Immature natural killer cell (primary cell): ENCODE results near the gene SLC44A4. TPM values are rescaled to one million over a fixed set of nuclear protein-coding genes. Genes with fewer than 3 reads are reported as not detected.
"Not testable (repeated sequence)": the region's sequence is repeated elsewhere in the genome, so short reads cannot be mapped to it uniquely, and the experiment has no call there.

Experiments used
- DNase-seq, 3 donors: peaks; one replicate each; pipeline ENCODE4 v3.0.0; 2022; ENCODE audit warnings: mixed read lengths in 1 of 3
- H3K27ac Mint-ChIP-seq, 6 donors: one replicate each; pipeline ENCODE4 v1.8.0; 2020; ENCODE audit warnings: mixed read lengths in 6 of 6, mild to moderate bottlenecking in 5 of 6, inconsistent platforms in 4 of 6, moderate library complexity in 3 of 6
- H3K27me3 Mint-ChIP-seq, 3 donors: one replicate each; pipeline ENCODE4 v1.8.0; 2020 to 2021; ENCODE audit warnings: low read depth in 3 of 3, mild to moderate bottlenecking in 3 of 3, mixed read lengths in 3 of 3, moderate library complexity in 3 of 3, inconsistent platforms in 1 of 3
- H3K36me3 Mint-ChIP-seq, 3 donors: one replicate each; pipeline ENCODE4 v1.8.0; 2020; ENCODE audit warnings: mixed read lengths in 3 of 3, inconsistent platforms in 2 of 3, mild to moderate bottlenecking in 2 of 3
- H3K4me1 Mint-ChIP-seq, 2 donors: one replicate each; pipeline ENCODE4 v1.8.0; 2020; ENCODE audit warnings: inconsistent platforms in 2 of 2, mild to moderate bottlenecking in 2 of 2, mixed read lengths in 2 of 2, moderate library complexity in 1 of 2
- H3K4me3 Mint-ChIP-seq, 5 donors: one replicate each; pipeline ENCODE4 v1.8.0; 2020; ENCODE audit warnings: mild to moderate bottlenecking in 5 of 5, mixed read lengths in 5 of 5, inconsistent platforms in 3 of 5, moderate library complexity in 3 of 5
- H3K9me3 Mint-ChIP-seq, 6 donors: one replicate each; pipeline ENCODE4 v1.8.0; 2020; ENCODE audit warnings: mild to moderate bottlenecking in 6 of 6, mixed read lengths in 6 of 6, inconsistent platforms in 4 of 6, moderate library complexity in 3 of 6
- polyA plus RNA-seq, 3 donors: library from polyadenylated mRNA; unstranded; fragments of 300-500 nt; fragmentation: Illumina TruSeq; gene quantifications; one replicate each; pipeline ENCODE4 v1.2.3, GENCODE V29; 2021

SLC44A4 gene
- polyA plus RNA-seq, 3 donors from 2014 or later: not detected

DNA sequence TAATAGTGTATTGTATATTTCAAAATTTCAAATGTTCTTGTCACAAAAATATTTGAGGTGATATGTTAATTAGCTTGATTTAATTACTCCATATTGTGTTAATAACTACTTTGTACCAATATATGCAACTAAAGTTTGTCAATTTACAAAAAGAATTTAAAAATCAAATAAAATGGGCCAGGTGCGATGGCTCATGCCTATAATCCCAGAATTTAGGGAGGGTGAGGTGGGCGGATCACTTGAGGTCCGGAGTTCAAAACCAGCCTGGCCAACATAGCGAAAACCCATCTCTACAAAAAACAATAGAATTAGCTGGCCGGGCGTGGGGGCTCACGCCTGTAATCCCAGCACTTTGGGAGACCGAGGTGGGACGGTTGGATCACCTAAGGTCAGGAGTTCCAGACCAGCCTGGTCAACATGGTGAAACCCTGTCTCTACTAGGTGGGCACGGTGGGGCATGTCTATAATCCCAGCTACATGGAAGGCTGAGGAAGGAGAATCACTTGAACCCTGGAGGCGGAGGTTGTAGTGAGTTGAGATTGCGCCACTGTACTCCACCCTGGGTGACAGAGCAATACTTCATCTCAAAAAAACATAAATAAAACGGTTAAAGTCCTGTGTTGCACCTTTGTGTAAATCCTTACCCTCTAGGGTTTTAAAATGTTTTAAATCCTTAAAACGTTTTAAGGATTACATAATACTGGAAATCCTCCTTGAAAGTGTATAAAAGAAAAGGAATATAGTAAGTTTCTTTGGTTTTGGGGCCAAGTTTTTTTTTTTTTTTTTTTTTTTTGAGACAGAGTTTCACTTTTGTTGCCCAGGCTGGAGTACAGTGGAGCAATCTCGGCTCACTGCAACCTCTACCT is 47.2 kb downstream of the SLC44A4 start:
- H3K36me3 Mint-ChIP-seq: peaks cover 0 to under 1% (median under 1%) of the 10 kb centered on the region in 3 donors
- peaks cover 51 to 56% of the 10 kb centered on the region in 2 donors for H3K4me1 Mint-ChIP-seq
- peaks cover 10 to 11% (median 10%) of the 10 kb centered on the region in 3 donors for H3K27me3 Mint-ChIP-seq
- no peak for DNase-seq
- H3K4me3 Mint-ChIP-seq: peak overlapping the region in 4 of 5 donors; percentile 86 to 95 (median 90)
- H3K27ac Mint-ChIP-seq: peak overlapping the region in 1 of 6 donors; percentile 76
- no peaks in the 10 kb centered on the region for H3K9me3 Mint-ChIP-seq

DNA sequence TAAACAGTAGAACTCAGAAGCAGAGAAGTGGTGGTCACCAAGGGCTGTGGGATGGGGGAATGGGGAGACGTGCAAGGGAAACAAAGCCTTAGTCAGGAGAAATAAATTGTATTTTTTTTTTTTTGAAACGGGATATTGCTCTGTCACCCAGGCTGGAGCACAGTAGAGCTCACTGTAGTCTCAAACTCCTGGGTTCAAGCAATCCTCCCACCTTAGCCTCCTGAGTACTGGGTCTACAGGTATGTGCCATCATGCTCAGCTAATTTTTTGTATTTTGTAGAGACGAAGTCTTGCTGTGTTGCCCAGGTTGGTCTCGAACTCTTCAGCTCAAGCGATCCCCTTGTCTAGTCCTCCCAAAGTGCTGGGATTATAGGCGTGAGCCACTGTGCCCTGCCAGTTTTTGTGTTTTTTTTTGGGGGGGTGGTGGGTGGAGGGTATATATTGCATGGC is 47.9 kb downstream of the SLC44A4 start:
- H3K9me3 Mint-ChIP-seq: no peaks in the 10 kb centered on the region
- peak overlapping the region; percentile 76 to 93 (median 87) for H3K27ac Mint-ChIP-seq
- DNase-seq: no peak
- H3K36me3 Mint-ChIP-seq: no peaks in the 10 kb centered on the region
- peak overlapping the region; percentile 86 to 95 (median 87) for H3K4me3 Mint-ChIP-seq
- peaks cover 5 to 11% (median 10%) of the 10 kb centered on the region in 3 donors for H3K27me3 Mint-ChIP-seq
- H3K4me1 Mint-ChIP-seq: peaks cover 50 to 52% of the 10 kb centered on the region in 2 donors

DNA sequence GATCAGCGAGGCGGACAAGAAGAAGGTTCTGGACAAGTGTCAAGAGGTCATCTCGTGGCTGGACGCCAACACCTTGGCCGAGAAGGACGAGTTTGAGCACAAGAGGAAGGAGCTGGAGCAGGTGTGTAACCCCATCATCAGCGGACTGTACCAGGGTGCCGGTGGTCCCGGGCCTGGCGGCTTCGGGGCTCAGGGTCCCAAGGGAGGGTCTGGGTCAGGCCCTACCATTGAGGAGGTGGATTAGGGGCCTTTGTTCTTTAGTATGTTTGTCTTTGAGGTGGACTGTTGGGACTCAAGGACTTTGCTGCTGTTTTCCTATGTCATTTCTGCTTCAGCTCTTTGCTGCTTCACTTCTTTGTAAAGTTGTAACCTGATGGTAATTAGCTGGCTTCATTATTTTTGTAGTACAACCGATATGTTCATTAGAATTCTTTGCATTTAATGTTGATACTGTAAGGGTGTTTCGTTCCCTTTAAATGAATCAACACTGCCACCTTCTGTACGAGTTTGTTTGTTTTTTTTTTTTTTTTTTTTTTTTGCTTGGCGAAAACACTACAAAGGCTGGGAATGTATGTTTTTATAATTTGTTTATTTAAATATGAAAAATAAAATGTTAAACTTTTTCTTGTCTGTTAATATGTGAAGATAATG is 49.0 kb downstream of the SLC44A4 start:
- Mint-ChIP-seq H3K27ac (peak overlapping the region; percentile 76 to 93 (median 92)), H3K4me1 (peaks cover 48% of the 10 kb centered on the region in 2 donors), H3K27me3 (peaks cover 4 to 7% (median 5%) of the 10 kb centered on the region in 3 donors), H3K4me3 (peak overlapping the region; percentile 86 to 95 (median 87)), H3K9me3 (no peaks in the 10 kb centered on the region), H3K36me3 (no peaks in the 10 kb centered on the region)
- DNase-seq: peak; percentile 53 to 56 (median 55)

DNA sequence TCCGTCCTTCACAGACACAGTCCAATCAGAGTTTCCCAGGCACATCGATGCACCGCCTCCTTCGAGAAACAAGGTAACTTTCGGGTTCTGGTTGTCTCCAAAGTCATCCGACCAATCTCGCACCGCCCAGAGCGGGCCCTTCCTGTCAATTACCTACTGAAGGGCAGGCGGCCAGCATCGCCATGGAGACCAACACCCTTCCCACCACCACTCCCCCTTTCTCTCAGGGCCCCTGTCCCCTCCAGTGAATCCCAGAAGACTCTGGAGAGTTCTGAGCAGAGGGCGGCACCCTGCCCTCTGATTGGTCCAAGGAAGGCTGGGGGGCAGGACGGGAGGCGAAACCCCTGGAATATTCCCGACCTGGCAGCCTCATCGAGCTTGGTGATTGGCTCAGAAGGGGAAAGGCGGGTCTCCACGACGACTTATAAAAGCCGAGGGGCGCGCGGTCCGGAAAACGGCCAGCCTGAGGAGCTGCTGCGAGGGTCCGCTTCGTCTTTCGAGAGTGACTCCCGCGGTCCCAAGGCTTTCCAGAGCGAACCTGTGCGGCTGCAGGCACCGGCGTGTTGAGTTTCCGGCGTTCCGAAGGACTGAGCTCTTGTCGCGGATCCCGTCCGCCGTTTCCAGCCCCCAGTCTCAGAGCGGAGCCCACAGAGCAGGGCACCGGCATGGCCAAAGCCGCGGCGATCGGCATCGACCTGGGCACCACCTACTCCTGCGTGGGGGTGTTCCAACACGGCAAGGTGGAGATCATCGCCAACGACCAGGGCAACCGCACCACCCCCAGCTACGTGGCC is 51.3 kb downstream of the SLC44A4 start, which contains the start of gene HSPA1B:
TSS of gene HSPA1B (plus strand) at position 453 of the 794 bp plus-strand sequence. CDS start at position 666, 213 bp downstream.
- Mint-ChIP-seq H3K36me3 (no peaks in the 10 kb centered on the region), H3K27ac (peak within 1 kb of the TSS; percentile 91 to 99 (median 96)), H3K4me3 (peak within 1 kb of the TSS; percentile 92 to 94 (median 93)), H3K4me1 (peaks cover 43 to 48% of the 10 kb centered on the region in 2 donors), H3K27me3 (peaks cover 2 to 5% (median 5%) of the 10 kb centered on the region in 3 donors), H3K9me3 (no peaks in the 10 kb centered on the region)
- DNase-seq: peak; percentile 82 to 84 (median 83)

DNA sequence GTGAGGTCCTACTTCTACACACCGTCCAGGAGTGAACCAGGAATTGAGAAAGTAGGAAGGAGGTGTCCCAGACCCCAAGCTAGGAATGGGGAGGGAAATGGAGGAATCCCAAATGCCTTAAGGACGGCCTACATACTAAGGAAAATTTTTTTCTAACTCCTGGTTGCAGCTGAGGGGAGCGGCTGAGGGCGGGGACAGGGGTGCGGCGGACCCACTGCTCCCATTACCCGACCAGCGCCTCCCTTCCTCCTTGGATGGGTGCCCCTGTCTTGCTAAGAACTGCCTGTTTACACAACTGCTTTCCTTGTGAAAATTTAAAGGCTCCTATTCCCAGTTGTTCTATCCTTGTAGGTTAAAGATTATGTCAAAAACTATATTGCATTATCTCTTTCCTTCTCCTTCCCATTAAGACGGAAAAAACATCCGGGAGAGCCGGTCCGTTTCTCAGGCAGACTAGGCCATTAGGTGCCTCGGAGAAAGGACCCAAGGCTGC is 52.0 kb downstream of the SLC44A4 start:
- peaks cover 2 to 5% (median 5%) of the 10 kb centered on the region in 3 donors for H3K27me3 Mint-ChIP-seq
- no peak for DNase-seq
- no peaks in the 10 kb centered on the region for H3K36me3 Mint-ChIP-seq
- peak overlapping the region; percentile 91 to 99 (median 96) for H3K27ac Mint-ChIP-seq
- H3K9me3 Mint-ChIP-seq: no peaks in the 10 kb centered on the region
- H3K4me3 Mint-ChIP-seq: peak overlapping the region; percentile 92 to 94 (median 93)
- peaks cover 49 to 54% of the 10 kb centered on the region in 2 donors for H3K4me1 Mint-ChIP-seq

DNA sequence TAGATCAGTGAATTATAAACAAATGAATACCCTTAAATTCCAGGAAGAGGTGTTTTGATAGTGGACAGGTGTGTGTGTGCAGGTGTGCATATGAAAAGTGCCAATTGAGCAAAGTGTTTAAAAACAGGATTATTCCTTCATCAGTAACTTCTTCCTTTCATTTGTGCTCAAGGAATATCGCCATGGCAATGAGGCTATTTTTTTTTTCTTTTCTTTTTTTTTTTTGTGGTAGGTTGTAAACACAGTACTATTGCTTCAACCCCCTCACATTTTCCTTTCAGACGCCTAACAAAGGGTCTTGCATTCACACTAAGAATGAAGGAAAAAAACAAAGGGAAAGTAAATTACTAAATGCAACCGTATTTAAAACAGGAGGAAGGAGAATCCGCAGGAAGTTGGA is 53.2 kb downstream of the SLC44A4 start:
- Mint-ChIP-seq H3K9me3 (no peaks in the 10 kb centered on the region), H3K4me1 (peaks cover 51 to 58% of the 10 kb centered on the region in 2 donors), H3K36me3 (no peaks in the 10 kb centered on the region), H3K27ac (peak overlapping the region in 5 of 6 donors; percentile 50 to 97 (median 73)), H3K27me3 (peaks cover 0 to 5% (median 3%) of the 10 kb centered on the region in 3 donors), H3K4me3 (peak overlapping the region in 4 of 5 donors; percentile 46 to 94 (median 94))
- DNase-seq: no peak

DNA sequence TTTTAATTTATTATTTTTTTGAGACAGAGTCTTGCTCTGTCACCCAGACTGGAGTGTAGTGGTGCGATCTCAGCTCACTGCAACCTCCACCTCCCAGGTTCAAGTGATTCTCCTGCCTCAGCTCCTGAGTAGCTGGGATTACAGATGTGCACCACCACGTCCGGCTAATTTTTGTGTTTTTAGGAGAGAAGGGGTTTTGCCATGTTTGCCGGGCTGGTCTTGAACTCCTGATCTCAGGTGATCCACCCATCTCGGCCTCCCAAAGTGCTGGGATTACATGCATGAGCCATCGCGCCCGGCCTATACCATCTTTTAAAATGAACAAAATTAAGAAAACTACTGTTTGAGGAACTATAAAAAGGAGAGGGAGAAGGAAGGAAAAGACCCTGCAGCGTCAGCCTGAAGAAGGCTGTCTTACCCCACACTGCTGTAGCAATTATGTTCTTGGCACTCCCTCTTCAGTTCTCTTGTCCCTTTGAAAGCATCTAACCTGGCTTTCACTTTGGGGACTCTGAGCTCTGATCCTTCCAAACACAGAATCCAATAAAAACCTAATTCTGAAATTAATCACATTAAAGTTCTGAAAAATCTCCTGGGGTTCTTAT is 55.1 kb downstream of the SLC44A4 start:
- H3K36me3 Mint-ChIP-seq, H3K9me3 Mint-ChIP-seq, H3K27me3 Mint-ChIP-seq, DNase-seq: not testable (repeated sequence)
- peak overlapping the region in 3 of 6 donors; percentile 17 to 49 (median 34) for H3K27ac Mint-ChIP-seq
- H3K4me3 Mint-ChIP-seq: peak overlapping the region in 1 of 5 donors; percentile 57
- peaks cover 45 to 54% of the 10 kb centered on the region in 2 donors for H3K4me1 Mint-ChIP-seq

DNA sequence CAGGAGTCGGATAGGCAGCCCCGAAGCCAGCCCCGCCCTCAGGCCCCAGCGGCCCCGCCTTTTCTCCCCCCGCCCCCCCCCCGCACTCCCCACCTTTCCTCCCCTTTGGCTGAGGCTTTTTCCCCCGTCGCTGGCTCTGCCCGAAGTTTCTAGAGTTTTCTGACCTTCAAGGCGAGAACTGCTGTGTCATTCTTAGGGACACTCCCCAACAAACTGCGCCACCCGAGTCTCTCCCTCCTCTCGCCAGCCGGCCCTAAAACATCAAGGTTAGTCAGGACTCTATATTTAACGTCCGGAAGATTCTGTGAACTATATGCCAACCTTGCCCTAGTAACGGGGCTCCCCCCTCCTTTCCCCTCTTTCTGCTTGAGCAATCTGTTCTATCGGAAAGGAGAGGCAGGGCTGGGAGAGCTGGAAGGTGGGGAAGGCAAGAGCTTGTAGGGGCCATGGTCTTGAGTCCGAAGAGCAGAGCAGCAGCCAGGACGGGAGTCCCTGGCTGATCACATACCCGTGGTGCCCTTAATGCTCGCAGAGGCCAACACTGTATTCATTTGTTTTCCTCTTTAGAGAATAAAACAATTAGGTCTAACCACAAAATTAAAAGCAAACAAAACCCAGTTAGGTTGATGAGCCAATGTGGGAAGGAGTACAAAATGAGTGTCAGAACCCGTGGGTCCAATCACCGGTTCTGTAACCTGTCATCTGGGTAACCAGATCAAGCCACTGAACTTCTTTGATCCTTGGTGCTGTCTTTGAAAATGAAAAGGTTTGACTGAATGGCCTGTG is 56.6 kb downstream of the SLC44A4 start:
- no peaks in the 10 kb centered on the region for H3K9me3 Mint-ChIP-seq
- peak overlapping the region; percentile 89 to 96 (median 94) for H3K4me3 Mint-ChIP-seq
- peak overlapping the region; percentile 81 to 96 (median 94) for H3K27ac Mint-ChIP-seq
- peak in 2 of 3 donors; percentile 48 to 53 for DNase-seq
- H3K27me3 Mint-ChIP-seq: peaks cover 0 to 8% (median 3%) of the 10 kb centered on the region in 3 donors
- peaks cover 52 to 63% of the 10 kb centered on the region in 2 donors for H3K4me1 Mint-ChIP-seq
- no peaks in the 10 kb centered on the region for H3K36me3 Mint-ChIP-seq

DNA sequence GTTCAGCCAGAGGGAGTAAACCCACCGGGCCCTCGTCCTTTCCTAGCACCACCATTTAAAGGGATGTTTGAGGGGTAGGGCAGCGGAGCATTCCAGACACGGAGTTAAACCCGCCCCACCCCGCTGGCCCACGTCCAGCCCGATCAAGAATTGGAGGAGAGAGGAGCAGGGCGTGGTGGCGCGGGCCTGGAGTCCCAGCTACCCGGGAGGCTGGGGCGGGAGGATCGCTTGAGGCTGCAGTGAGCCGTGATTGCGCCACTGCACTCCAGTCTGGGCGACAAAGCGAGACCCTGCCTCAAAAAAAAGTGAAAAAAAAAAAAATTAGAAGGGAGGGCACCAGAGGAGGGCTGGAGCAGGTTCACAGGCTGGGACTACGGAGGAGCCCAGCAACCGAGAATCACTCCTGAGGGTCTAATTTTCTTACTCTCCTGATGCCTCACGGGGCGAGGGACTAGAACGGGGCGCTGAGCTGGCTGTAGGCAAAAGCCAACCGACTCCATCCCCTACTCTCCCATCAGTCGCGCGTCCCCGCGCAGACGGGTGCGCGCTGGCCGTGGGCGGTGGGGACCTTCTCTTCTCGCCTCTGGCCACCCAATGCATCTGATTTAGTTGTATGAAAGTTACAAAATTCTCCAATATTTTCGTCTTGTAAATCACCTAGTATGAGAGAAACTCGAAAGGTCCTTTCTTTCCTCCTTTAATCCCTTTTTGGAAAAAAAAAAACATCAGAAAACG is 57.3 kb downstream of the SLC44A4 start:
- Mint-ChIP-seq H3K9me3 (no peaks in the 10 kb centered on the region), H3K27ac (peak overlapping the region; percentile 81 to 96 (median 94)), H3K27me3 (peaks cover 0 to 8% (median 2%) of the 10 kb centered on the region in 3 donors), H3K4me1 (peaks cover 45 to 55% of the 10 kb centered on the region in 2 donors), H3K4me3 (peak overlapping the region; percentile 89 to 96 (median 94)), H3K36me3 (no peaks in the 10 kb centered on the region)
- peak in 2 of 3 donors; percentile 45 for DNase-seq

DNA sequence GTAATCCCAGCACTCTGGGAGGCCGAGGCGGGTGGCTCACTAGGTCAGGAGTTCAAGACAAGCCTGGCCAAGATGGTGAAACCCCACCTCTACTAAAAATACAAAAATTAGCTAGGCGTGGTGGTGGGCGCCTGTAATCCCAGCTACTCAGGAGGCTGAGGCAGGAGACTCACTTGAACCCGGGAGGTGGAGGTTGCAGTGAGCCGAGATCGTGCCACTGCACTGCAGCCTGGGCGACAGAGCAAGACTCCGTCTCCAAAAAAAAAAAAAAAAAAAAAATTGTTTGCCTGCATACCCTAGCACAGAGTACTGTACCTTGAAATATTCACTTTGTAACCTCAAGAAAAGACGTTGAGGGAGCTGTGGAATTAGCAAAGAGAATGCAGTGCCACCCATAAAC is 58.4 kb downstream of the SLC44A4 start:
- peaks cover 39 to 50% of the 10 kb centered on the region in 2 donors for H3K4me1 Mint-ChIP-seq
- DNase-seq, H3K9me3 Mint-ChIP-seq, H3K27ac Mint-ChIP-seq, H3K27me3 Mint-ChIP-seq, H3K36me3 Mint-ChIP-seq: not testable (repeated sequence)
- H3K4me3 Mint-ChIP-seq: peak overlapping the region in 4 of 5 donors; percentile 89 to 95 (median 92)

DNA sequence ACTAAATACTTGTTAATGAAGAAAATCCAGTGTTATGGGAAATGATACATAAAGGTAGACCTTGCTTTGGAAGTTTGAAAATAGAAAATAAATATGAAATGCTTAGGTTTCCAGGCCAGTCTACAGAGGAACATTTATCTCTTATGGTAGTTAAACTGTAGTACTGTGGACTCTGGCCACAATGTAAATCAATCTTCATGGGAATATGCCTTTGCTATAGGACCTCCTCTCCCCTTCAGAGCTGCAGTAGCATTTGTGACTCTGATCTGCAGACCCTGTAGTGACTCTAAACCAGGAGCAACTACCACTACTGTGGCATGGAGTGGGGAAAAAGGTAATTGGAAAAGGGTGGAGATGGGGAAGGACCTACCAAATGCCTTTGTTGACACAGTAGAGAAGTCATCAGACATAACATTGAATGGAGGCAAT is 58.9 kb downstream of the SLC44A4 start:
- no peaks in the 10 kb centered on the region for H3K9me3 Mint-ChIP-seq
- H3K4me1 Mint-ChIP-seq: peaks cover 42 to 46% of the 10 kb centered on the region in 2 donors
- H3K4me3 Mint-ChIP-seq: peak overlapping the region; percentile 19 to 75 (median 63)
- no peaks in the 10 kb centered on the region for H3K36me3 Mint-ChIP-seq
- peaks cover 0 to 9% (median 2%) of the 10 kb centered on the region in 3 donors for H3K27me3 Mint-ChIP-seq
- DNase-seq: no peak
- H3K27ac Mint-ChIP-seq: peak overlapping the region in 4 of 6 donors; percentile 44 to 85 (median 70)
